Mesenchymal stem cell (in vitro differentiated cells and primary cell): ENCODE data around the gene TNPO3.
A peak's percentile ranks its signal among the peaks of the same experiment; 100 is the strongest.

ENCODE experiments used
- DNase-seq: peaks from one replicate; pipeline ENCODE4 v3.0.0-alpha.2; 2013
- H2AFZ ChIP-seq: one replicate; pipeline ENCODE4 v1.6.1; 2013; ENCODE audit warnings: low read depth, mild to moderate bottlenecking, control low read depth, inconsistent platforms, low read length, moderate library complexity
- H2AK5ac ChIP-seq: 2 replicates; pipeline ENCODE4 v1.6.1; 2013; ENCODE audit warnings: low read length, moderate library complexity, mild to moderate bottlenecking, inconsistent platforms; ENCODE audit not compliant: severe bottlenecking
- H2BK120ac ChIP-seq: one replicate; pipeline ENCODE4 v1.6.1; 2013; ENCODE audit warnings: low read depth, mild to moderate bottlenecking, inconsistent platforms, low read length, moderate library complexity
- H2BK12ac ChIP-seq, 2 experiments: one replicate each; pipeline ENCODE4 v1.6.1; 2013; ENCODE audit warnings: inconsistent platforms in 2 of 2, low read length in 2 of 2, mild to moderate bottlenecking in 2 of 2, moderate library complexity in 2 of 2, control low read depth in 1 of 2
- H2BK15ac ChIP-seq: one replicate; pipeline ENCODE4 v1.6.1; 2013; ENCODE audit warnings: mild to moderate bottlenecking, low read depth, inconsistent platforms; ENCODE audit not compliant: poor library complexity, severe bottlenecking
- H2BK5ac ChIP-seq: 2 replicates; pipeline ENCODE4 v1.6.1; 2013; ENCODE audit warnings: low read depth, mild to moderate bottlenecking, low read length, control low read depth, inconsistent platforms; ENCODE audit not compliant: poor library complexity, severe bottlenecking
- H3K14ac ChIP-seq, 2 experiments: one replicate each; pipeline ENCODE4 v1.6.1; 2013; ENCODE audit warnings: inconsistent platforms in 2 of 2, low read length in 2 of 2, control low read depth in 1 of 2, mild to moderate bottlenecking in 1 of 2, moderate library complexity in 1 of 2
- H3K18ac ChIP-seq, 2 experiments: one replicate each; pipeline ENCODE4 v1.6.1; 2013; ENCODE audit warnings: inconsistent platforms in 2 of 2, low read length in 2 of 2, control low read depth in 1 of 2, low read depth in 1 of 2, mild to moderate bottlenecking in 1 of 2
- H3K23ac ChIP-seq, 2 experiments: one replicate each; pipeline ENCODE4 v1.6.1; 2013; ENCODE audit warnings: inconsistent platforms in 2 of 2, low read length in 2 of 2, mild to moderate bottlenecking in 2 of 2, moderate library complexity in 2 of 2, control low read depth in 1 of 2
- H3K27ac ChIP-seq: 2 replicates; pipeline ENCODE4 v1.5.1; 2013; ENCODE audit warnings: mild to moderate bottlenecking, moderate library complexity, low read length, control low read depth, inconsistent platforms; ENCODE audit not compliant: poor library complexity, severe bottlenecking
- H3K27me3 ChIP-seq, 2 experiments: 2 replicates each; pipeline versions ENCODE4 v1.6.1 to v1.7.0; 2013; ENCODE audit warnings: low read length in 2 of 2, mild to moderate bottlenecking in 2 of 2, moderate library complexity in 2 of 2, control low read depth in 1 of 2, inconsistent platforms in 1 of 2; ENCODE audit not compliant: control insufficient read depth in 1 of 2, insufficient read depth in 1 of 2
- H3K36me3 ChIP-seq, 2 experiments: 2 replicates each; pipeline versions ENCODE4 v1.6.1 to v1.7.0; 2013; ENCODE audit warnings: low read length in 2 of 2, control low read depth in 1 of 2, inconsistent platforms in 1 of 2, low read depth in 1 of 2, mild to moderate bottlenecking in 1 of 2; ENCODE audit not compliant: insufficient read depth in 2 of 2, control insufficient read depth in 1 of 2
- H3K4ac ChIP-seq, 2 experiments: one replicate each; pipeline ENCODE4 v1.6.1; 2013; ENCODE audit warnings: inconsistent platforms in 2 of 2, low read length in 2 of 2, mild to moderate bottlenecking in 2 of 2, moderate library complexity in 2 of 2, control low read depth in 1 of 2, low read depth in 1 of 2
- H3K4me1 ChIP-seq: 2 replicates; pipeline ENCODE4 v1.6.1; 2013; ENCODE audit warnings: low read depth, low read length, control low read depth; ENCODE audit not compliant: control insufficient read depth, insufficient read depth
- H3K4me2 ChIP-seq: 2 replicates; pipeline ENCODE4 v1.6.1; 2013; ENCODE audit warnings: low read length, mild to moderate bottlenecking, inconsistent platforms; ENCODE audit not compliant: poor library complexity, severe bottlenecking
- H3K4me3 ChIP-seq, 2 experiments: 2 replicates each; pipeline versions ENCODE4 v1.5.1 to v1.7.0; 2013; ENCODE audit warnings: low read length in 2 of 2, mild to moderate bottlenecking in 2 of 2, control low read depth in 1 of 2, low read depth in 1 of 2; ENCODE audit not compliant: insufficient read depth in 1 of 2
- H3K79me1 ChIP-seq: replicated peaks from 2 replicates; pipeline ENCODE4 v1.6.1; 2013; ENCODE audit warnings: mild to moderate bottlenecking, control low read depth, low read length, inconsistent platforms; ENCODE audit not compliant: poor library complexity, severe bottlenecking
- H3K9ac ChIP-seq: 2 replicates; pipeline ENCODE4 v1.7.0; 2013; ENCODE audit warnings: mild to moderate bottlenecking, low read length, moderate library complexity
- H3K9me3 ChIP-seq: 2 replicates; pipeline ENCODE4 v1.7.0; 2013; ENCODE audit warnings: mild to moderate bottlenecking, low read length; ENCODE audit not compliant: control insufficient read depth
- H4K8ac ChIP-seq: one replicate; pipeline ENCODE4 v1.6.1; 2013; ENCODE audit warnings: inconsistent platforms, mild to moderate bottlenecking, low read length, moderate library complexity
- H4K91ac ChIP-seq: one replicate; pipeline ENCODE4 v1.6.1; 2013; ENCODE audit warnings: mild to moderate bottlenecking, low read length, inconsistent platforms
- WGBS: methylation state at CpG from one replicate; pipeline ENCODE4 v1.1.7; 2013; ENCODE audit warnings: mixed read lengths; 5-methylcytosine and 5-hydroxymethylcytosine counted together

The TNPO3 gene

DNA sequence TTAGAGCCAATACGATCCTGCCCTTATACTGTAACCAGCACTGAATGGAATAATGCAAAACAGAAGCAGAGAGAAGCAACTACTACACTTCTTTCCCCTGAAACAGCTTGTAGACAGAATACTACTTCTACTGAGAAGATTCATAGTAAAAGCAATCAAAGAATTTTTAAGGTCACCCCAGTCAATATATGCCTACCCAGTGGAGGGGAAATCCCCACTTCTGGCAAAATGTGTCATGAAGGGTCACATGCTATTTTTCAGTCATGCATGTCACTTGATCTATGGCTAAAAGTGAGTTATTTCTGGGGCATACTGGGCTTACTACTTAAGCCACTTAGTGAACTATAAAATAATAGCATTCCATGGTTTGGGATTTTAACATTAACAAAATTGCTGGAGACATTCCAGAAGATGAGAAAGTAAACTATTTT lies 91.6 kb downstream of the TNPO3 start:
- Histone ChIP-seq H3K27me3 (no peaks in the 10 kb centered on the region), H3K14ac (no peak overlapping the region), H2BK120ac (no peak overlapping the region), H3K36me3 (peaks cover 14 to 76% of the 10 kb centered on the region in 2 experiments), H3K9me3 (no peaks in the 10 kb centered on the region), H4K8ac (no peak overlapping the region), H3K27ac (peak overlapping the region; percentile 89), H2BK5ac (no peak overlapping the region), H3K4ac (peak overlapping the region in 1 of 2 experiments; percentile 16), H2AK5ac (no peak overlapping the region), H3K4me1 (no peaks in the 10 kb centered on the region), H2BK15ac (no peak overlapping the region), H3K4me2 (no peak overlapping the region), H3K9ac (peak overlapping the region; percentile 7), H2BK12ac (no peak overlapping the region), H3K18ac (no peak overlapping the region), H3K23ac (no peak overlapping the region), H2AFZ (no peak overlapping the region), H4K91ac (no peak overlapping the region), H3K79me1 (peaks cover 12% of the 10 kb centered on the region), H3K4me3 (no peak overlapping the region)
- 100% methylated on average over 1 of the region's 1 CpG for WGBS
- peak; percentile 63 for DNase-seq

DNA sequence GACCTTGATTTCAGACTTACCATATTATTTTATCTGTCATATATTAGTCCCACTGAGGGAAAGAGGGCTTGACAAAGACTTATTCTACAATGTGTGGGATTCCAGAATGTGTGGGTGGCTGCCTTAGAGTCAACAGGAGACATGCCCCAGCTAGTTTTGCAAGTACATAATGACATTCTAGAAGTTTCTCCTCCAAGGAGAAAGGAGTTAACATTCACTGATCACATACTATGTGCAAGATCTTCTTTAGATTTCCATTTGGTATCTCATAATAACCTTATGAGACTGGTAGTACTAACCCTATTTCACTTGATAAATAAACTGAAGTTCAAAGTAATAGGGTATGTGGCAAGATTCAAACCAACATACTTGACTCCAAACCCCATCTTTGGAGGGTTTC lies 92.0 kb downstream of the TNPO3 start:
- no peak for DNase-seq
- Histone ChIP-seq H2AFZ (no peak overlapping the region), H3K27ac (peak overlapping the region; percentile 89), H2BK120ac (no peak overlapping the region), H3K18ac (no peak overlapping the region), H3K36me3 (peaks cover 17 to 75% of the 10 kb centered on the region in 2 experiments), H4K91ac (no peak overlapping the region), H3K4me2 (no peak overlapping the region), H3K23ac (no peak overlapping the region), H3K27me3 (no peaks in the 10 kb centered on the region), H3K4me1 (no peaks in the 10 kb centered on the region), H4K8ac (no peak overlapping the region), H3K79me1 (peaks cover 13% of the 10 kb centered on the region), H2BK15ac (no peak overlapping the region), H3K9me3 (no peaks in the 10 kb centered on the region), H3K14ac (no peak overlapping the region), H2BK5ac (no peak overlapping the region), H2BK12ac (no peak overlapping the region), H2AK5ac (no peak overlapping the region), H3K4me3 (no peak overlapping the region), H3K4ac (peak overlapping the region in 1 of 2 experiments; percentile 16), H3K9ac (peak overlapping the region; percentile 7)

DNA sequence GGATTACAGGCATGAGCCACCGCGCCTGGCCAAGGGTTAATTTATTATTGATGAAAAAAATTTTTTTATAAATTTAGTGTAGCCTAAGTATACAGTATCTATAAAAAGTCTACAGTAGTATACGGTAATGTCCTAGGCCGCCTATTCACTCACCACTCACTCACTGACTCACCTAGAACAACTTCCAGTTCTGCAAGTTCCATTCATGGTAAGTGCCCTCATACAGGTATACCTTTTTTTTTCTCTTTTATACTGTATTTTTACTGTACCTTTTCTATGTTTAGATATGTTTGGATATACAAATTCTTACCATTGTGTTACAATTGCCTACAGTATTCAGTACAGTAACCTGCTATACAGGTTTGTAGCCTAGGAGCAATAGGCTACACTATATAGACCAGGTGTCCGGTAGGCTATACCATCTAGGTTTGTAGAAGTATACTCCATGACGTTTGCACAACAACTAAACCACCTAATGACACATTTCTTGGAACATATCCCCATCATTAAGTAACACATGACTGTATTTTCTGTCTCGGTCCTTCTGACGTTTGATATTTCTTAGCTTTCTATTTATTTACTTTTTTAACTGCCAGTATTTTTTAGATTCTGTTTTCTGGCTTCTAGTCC lies 93.8 kb downstream of the TNPO3 start:
- H4K8ac ChIP-seq: no peak overlapping the region
- no peak overlapping the region for H2BK120ac ChIP-seq
- no peak overlapping the region for H3K4ac ChIP-seq
- no peak overlapping the region for H2BK12ac ChIP-seq
- H2AFZ ChIP-seq: no peak overlapping the region
- H3K9me3 ChIP-seq: no peaks in the 10 kb centered on the region
- no peak overlapping the region for H4K91ac ChIP-seq
- H2AK5ac ChIP-seq: no peak overlapping the region
- H3K4me3 ChIP-seq: no peak overlapping the region
- H3K27ac ChIP-seq: no peak overlapping the region
- H3K4me1 ChIP-seq: no peaks in the 10 kb centered on the region
- no peak overlapping the region for H3K14ac ChIP-seq
- no peak overlapping the region for H3K23ac ChIP-seq
- no peak overlapping the region for H3K9ac ChIP-seq
- peaks cover 19 to 75% of the 10 kb centered on the region in 2 experiments for H3K36me3 ChIP-seq
- H3K18ac ChIP-seq: no peak overlapping the region
- no peak overlapping the region for H2BK5ac ChIP-seq
- no peak for DNase-seq
- WGBS: 94% methylated on average over 6 of the region's 8 CpGs
- no peak overlapping the region for H3K4me2 ChIP-seq
- H3K79me1 ChIP-seq: peaks cover 20% of the 10 kb centered on the region
- H3K27me3 ChIP-seq: no peaks in the 10 kb centered on the region
- H2BK15ac ChIP-seq: no peak overlapping the region

DNA sequence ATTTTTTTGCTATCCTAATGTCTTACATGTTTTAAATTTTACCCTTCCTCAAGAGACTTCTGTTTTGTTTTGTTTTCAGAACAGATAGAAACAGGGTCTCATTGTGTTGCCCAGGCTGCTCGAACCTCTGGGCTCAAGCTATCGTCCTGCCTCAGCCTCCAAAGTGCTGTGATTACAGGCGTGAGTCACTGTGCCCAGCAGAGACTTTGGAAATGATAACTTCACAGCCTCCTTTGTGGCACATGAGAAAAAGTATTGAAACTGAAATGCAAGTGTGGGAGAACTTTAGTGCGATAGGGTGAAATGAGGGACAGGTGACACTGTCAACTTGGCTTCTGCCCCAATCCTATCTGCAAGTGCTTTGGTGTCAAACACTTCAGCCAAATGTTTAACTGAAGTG lies 95.6 kb downstream of the TNPO3 start:
- no peak overlapping the region for H3K27ac ChIP-seq
- H3K9ac ChIP-seq: no peak overlapping the region
- H2BK5ac ChIP-seq: no peak overlapping the region
- no peak overlapping the region for H2BK12ac ChIP-seq
- 95% methylated on average over 4 of the region's 4 CpGs for WGBS
- H2BK120ac ChIP-seq: no peak overlapping the region
- no peak for DNase-seq
- no peaks in the 10 kb centered on the region for H3K9me3 ChIP-seq
- no peaks in the 10 kb centered on the region for H3K4me1 ChIP-seq
- H2AFZ ChIP-seq: no peak overlapping the region
- H3K36me3 ChIP-seq: peaks cover 27 to 67% of the 10 kb centered on the region in 2 experiments
- H2BK15ac ChIP-seq: no peak overlapping the region
- H3K27me3 ChIP-seq: no peaks in the 10 kb centered on the region
- no peak overlapping the region for H3K4me3 ChIP-seq
- no peak overlapping the region for H3K4me2 ChIP-seq
- H3K14ac ChIP-seq: no peak overlapping the region
- no peak overlapping the region for H3K23ac ChIP-seq
- no peak overlapping the region for H3K4ac ChIP-seq
- H3K18ac ChIP-seq: no peak overlapping the region
- H4K91ac ChIP-seq: no peak overlapping the region
- H3K79me1 ChIP-seq: peaks cover 20% of the 10 kb centered on the region
- H4K8ac ChIP-seq: no peak overlapping the region
- no peak overlapping the region for H2AK5ac ChIP-seq
